Hepatocyte (in vitro differentiated cells): ENCODE results near the gene MRPL53.

Source experiments
- CTCF ChIP-seq: fragments of 200-600 bp; sonication (generic); IDR thresholded peaks from 2 replicates; pipeline ENCODE4 v1.5.1; 2016; ENCODE audit warnings: antibody characterized with exemption, mild to moderate bottlenecking; ENCODE audit not compliant: poor library complexity
- EZH2 ChIP-seq: fragments of 200-600 bp; sonication (generic); IDR thresholded peaks from 2 replicates; pipeline ENCODE4 v1.6.1; 2016; ENCODE audit warnings: antibody characterized with exemption, mild to moderate bottlenecking, borderline replicate concordance

- TF ChIP-seq CTCF (no peak), EZH2 (no peak)
Measured at GRCh38 chr2:74462054-74462785, 10.3 kb downstream of the MRPL53 start.
